HCEC 1CT (cell line): ENCODE measurements around the gene SEPTIN1.
A peak's percentile ranks its signal among the peaks of the same experiment; 100 is the strongest.

Experiments
- DNase-seq: peaks from one replicate; pipeline ENCODE4 v3.0.0-alpha.2; 2017

SEPTIN1 gene

DNA sequence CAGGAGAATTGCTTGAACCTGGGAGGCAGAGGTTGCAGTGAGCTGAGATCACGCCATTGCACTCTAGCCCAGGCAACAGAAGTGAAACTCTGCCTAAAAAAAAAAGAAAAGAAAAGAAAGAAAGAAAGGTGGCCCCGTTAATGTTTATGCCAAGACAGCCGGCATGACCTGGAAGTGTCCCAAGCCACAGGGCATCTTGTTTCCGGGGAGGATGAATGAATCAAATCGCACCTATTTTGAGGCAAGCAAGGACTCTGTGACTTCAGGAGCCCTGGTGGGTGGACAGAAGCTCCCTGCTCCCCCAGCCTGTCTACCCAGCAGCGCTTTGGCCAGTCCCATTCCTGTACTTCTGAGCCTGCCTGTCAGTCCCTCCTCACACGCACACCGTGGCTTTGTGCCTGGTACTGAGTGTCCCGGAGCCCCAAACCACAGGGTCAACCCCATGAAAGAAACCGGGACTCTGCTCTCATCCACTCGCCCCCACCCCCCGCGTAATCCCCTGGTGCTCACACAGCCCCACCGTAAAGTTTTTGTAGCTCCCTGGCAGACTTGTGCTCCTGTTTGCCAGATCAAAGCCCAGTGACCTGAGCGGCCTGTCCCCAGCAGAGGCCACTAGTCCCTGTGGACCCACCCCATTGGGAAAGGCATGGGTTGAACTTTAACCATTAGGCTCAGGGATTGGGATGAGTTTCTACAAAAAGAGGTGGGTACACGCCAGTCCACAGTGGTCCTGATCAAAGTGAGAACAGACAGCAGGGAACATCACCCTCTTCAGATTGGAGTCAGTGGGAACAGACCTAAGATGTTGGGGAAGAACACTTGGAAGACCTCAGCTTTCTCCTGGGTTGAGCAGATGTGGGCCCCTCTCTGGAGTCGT is 46.5 kb downstream of the SEPTIN1 start:
- no peak for DNase-seq

DNA sequence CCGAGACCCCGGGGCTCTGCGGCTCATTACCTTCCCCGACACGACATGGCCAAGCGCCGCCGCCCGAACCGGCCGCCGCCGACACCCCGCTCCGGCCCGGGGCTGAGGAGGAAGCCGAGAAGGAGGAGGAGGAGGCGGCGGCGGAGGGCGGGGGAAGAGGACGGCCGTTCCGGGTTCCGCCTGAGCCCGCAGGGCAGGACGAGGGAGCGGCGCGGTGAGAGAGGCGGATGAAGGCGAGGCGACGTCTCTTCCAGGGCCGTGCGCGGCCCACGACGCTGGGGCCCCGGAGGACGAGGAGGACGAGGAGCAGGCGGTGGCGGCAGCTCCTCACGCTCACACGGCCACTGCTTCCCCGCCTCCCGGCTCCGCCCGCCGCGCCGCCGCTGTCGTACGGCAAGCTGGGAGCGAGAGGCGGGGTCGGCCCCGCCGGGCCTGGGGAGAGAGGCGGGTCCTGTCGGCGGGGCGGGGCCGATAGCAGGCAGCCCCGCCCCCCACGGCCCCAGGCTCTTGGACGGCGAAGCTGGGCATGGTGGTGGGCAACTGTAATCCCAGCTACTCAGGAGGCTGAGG is 47.2 kb downstream of the SEPTIN1 start:
- peak; percentile 73 for DNase-seq

DNA sequence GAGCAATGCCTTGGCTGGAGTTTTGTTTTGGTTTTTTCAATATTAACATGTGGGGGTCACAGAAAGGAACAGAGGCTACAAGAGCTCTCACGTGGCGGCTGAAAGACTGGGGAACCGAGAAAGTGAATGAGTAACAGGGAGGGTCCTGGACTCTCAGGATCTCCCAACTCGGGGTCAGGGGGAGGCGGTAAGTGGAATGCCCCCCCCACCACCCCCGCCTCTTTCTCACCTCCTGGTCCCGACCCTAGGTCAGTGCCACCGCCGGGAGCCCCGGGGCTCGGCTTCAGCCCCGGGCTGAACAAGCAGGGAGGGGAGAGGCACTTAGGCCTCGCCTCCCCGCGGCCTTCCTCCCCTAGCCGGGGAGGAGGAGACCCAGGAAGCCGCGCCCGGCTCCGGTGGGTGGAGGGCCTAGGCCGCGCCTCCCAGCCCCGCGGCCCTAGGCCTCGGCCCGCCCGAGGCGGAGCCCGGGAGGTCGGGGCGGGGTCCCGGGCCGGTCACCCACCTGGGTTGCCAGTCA is 47.8 kb downstream of the SEPTIN1 start:
- peak; percentile 65 for DNase-seq
